ENCODE results near the gene AGTRAP. TPM values are rescaled to one million over a fixed set of nuclear protein-coding genes. Genes with fewer than 3 reads are reported as not detected.

AGTRAP gene
- total and polyA plus RNA-seq, 9 of the 15 experiments (the other 6 are each of a cell fraction or from before 2014, with no cell fraction given) = 26.8 to 105 (median 57.5) TPM

DNA sequence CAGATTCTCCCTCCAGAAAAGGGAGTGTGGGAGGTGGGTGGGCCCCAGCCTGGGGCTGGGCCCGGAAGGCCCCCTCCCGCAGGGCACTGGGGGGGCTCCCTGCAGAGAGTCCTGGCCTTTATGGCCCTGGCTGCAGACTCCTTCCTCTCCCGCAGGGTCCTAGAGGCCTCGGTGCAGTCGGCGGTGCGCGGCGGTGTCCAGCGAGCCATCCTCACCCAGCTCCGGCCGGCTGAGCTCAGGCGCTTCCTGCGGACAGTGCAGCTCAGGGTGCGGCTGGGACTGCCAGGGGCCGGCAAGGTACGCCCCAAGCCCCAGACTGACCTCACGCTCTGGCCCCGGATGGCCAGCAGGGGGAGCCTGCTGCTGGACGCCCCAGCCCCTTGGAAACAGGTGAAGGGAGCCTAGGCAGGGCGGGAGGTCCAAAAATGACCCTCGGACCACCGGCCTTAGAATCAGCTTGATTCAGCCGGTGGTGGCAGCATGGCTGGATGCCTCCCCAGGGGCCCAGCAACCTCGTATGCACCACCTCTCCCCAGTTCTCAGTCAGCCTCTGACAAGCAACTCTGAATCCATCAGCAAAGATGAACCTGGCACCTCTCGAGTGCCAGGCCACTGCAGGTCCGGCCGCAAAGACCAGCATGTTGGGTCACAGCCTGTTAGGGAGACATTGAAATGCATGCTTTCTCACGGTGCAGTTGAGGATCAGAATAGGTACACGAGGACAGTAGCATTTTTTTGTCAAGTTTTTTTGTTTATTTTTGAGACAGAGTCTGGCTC, 49.2 kb downstream of the AGTRAP start (continued):
- TF ChIP-seq, protein P1, sequence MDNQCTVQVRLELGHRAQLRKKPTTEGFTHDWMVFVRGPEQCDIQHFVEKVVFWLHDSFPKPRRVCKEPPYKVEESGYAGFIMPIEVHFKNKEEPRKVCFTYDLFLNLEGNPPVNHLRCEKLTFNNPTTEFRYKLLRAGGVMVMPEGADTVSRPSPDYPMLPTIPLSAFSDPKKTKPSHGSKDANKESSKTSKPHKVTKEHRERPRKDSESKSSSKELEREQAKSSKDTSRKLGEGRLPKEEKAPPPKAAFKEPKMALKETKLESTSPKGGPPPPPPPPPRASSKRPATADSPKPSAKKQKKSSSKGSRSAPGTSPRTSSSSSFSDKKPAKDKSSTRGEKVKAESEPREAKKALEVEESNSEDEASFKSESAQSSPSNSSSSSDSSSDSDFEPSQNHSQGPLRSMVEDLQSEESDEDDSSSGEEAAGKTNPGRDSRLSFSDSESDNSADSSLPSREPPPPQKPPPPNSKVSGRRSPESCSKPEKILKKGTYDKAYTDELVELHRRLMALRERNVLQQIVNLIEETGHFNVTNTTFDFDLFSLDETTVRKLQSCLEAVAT (IDR thresholded peaks at IDR 0.05) = peak; percentile 34 to 47; a peak in 2 of 4 replicates
- no peak for TF ChIP-seq ATF1 (CRISPR knock-in tag; IDR thresholded peaks at IDR 0.05)
- TF ChIP-seq ATF1 (tag; IDR thresholded peaks at IDR 0.05) = peak; percentile 45
- 0 out of 2 replicates have a peak, but pooled peaks have one; percentile 52 for TF ChIP-seq ZNF57 (CRISPR knock-in tag; IDR thresholded peaks at IDR 0.05)
- TF ChIP-seq SNAPC5 (CRISPR knock-in tag; IDR thresholded peaks at IDR 0.05) = no peak
- TF ChIP-seq TAL1 (IDR thresholded peaks at IDR 0.05) = 0 out of 2 replicates have a peak, but pooled peaks have one; percentile 7
- no peak for TF ChIP-seq FOXO4 (CRISPR knock-in tag; IDR thresholded peaks at IDR 0.05)
- no peak for TF ChIP-seq TSC22D4 (tag; IDR thresholded peaks at IDR 0.05)
- TF ChIP-seq RBM34 (IDR thresholded peaks at IDR 0.05; ENCODE audit: borderline replicate concordance, insufficient read depth, low read length) = no peak
- no peak for TF ChIP-seq BMI1 (IDR thresholded peaks at IDR 0.05; ENCODE audit: low read length)
- no peak for TF ChIP-seq SMARCC2 (IDR thresholded peaks at IDR 0.05; ENCODE audit: low read depth)
- TF ChIP-seq NFIX (CRISPR knock-in tag; IDR thresholded peaks at IDR 0.05; ENCODE audit: low read depth) = no peak
- TF ChIP-seq RFX7 (CRISPR knock-in tag; IDR thresholded peaks at IDR 0.05) = no peak
- TF ChIP-seq, protein P2, sequence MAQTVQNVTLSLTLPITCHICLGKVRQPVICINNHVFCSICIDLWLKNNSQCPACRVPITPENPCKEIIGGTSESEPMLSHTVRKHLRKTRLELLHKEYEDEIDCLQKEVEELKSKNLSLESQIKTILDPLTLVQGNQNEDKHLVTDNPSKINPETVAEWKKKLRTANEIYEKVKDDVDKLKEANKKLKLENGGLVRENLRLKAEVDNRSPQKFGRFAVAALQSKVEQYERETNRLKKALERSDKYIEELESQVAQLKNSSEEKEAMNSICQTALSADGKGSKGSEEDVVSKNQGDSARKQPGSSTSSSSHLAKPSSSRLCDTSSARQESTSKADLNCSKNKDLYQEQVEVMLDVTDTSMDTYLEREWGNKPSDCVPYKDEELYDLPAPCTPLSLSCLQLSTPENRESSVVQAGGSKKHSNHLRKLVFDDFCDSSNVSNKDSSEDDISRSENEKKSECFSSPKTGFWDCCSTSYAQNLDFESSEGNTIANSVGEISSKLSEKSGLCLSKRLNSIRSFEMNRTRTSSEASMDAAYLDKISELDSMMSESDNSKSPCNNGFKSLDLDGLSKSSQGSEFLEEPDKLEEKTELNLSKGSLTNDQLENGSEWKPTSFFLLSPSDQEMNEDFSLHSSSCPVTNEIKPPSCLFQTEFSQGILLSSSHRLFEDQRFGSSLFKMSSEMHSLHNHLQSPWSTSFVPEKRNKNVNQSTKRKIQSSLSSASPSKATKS (CRISPR knock-in tag; IDR thresholded peaks at IDR 0.05) = 0 out of 2 replicates have a peak, but pooled peaks have one; percentile 49
- no peak for TF ChIP-seq PHF20 (IDR thresholded peaks at IDR 0.05; ENCODE audit: partially characterized antibody)
- no peak for TF ChIP-seq HDGF (IDR thresholded peaks at IDR 0.05)
